HepG2 (cell line): Measurements from ENCODE around the gene DISP1. TPM values are rescaled to one million over a fixed set of nuclear protein-coding genes. Genes with fewer than 3 reads are reported as not detected.

Experiments
- AGO2 ChIP-seq: fragments of 200-400 bp; formaldehyde crosslinking; optimal IDR thresholded peaks from 2 replicates; pipeline ENCODE3; 2017; ENCODE audit warnings: mild to moderate bottlenecking, low read depth, low read length, moderate library complexity
- ASH2L ChIP-seq: fragments of 300-600, 200-600 bp; sonication (generic); IDR thresholded peaks from 2 replicates; pipeline ENCODE4 v1.7.0; 2017; ENCODE audit warnings: low read depth, mild to moderate bottlenecking, moderate library complexity, mixed read lengths, low read length; ENCODE audit not compliant: insufficient read length
- CCDC6 ChIP-seq: sonication (generic); formaldehyde crosslinking; IDR thresholded peaks from 2 replicates; pipeline ENCODE4 v1.8.1; 2022; ENCODE audit warnings: mild to moderate bottlenecking, missing genetic modification reagents, moderate library complexity
- CHCHD3 ChIP-seq: sonication (generic); formaldehyde crosslinking; IDR thresholded peaks from 2 replicates; pipeline ENCODE4 v1.8.0; 2022; ENCODE audit warnings: mild to moderate bottlenecking, missing genetic modification reagents, moderate library complexity
- GLMP ChIP-seq: sonication (generic); formaldehyde crosslinking; IDR thresholded peaks from 2 replicates; pipeline ENCODE4 v1.9.0; 2021; ENCODE audit warnings: missing genetic modification reagents, mild to moderate bottlenecking, borderline replicate concordance
- HNRNPH1 ChIP-seq: fragments of 200-400 bp; formaldehyde crosslinking; optimal IDR thresholded peaks from 2 replicates; pipeline ENCODE3; 2017; ENCODE audit warnings: mild to moderate bottlenecking, low read depth, low read length
- HNRNPL ChIP-seq: fragments of 200-400 bp; formaldehyde crosslinking; IDR thresholded peaks from 2 replicates; pipeline ENCODE4 v1.6.1; 2017; ENCODE audit warnings: mild to moderate bottlenecking, low read depth, low read length
- MAFF ChIP-seq: IDR thresholded peaks from 2 replicates; pipeline ENCODE4 v1.6.1; 2011; ENCODE audit warnings: low read depth, low read length, improper control_type of control experiment
- MTA1 ChIP-seq: sonication (generic); formaldehyde crosslinking; IDR thresholded peaks from 2 replicates; pipeline ENCODE4 v1.4.0; 2020; ENCODE audit warnings: missing genetic modification reagents, mild to moderate bottlenecking, borderline replicate concordance
- MYC ChIP-seq: sonication (generic); formaldehyde crosslinking; IDR thresholded peaks from 2 replicates; pipeline ENCODE4 v1.9.0; 2021; ENCODE audit warnings: missing genetic modification reagents, borderline replicate concordance
- NAIF1 ChIP-seq: sonication (generic); formaldehyde crosslinking; IDR thresholded peaks from 2 replicates; pipeline ENCODE4 v1.5.0; 2020; ENCODE audit warnings: mild to moderate bottlenecking, missing genetic modification reagents, borderline replicate concordance
- NR2F2 ChIP-seq: IDR thresholded peaks from 2 replicates; pipeline ENCODE4 v1.6.1; 2012; ENCODE audit warnings: low read depth, inconsistent platforms, borderline replicate concordance
- PTBP1 ChIP-seq: fragments of 200-400 bp; formaldehyde crosslinking; IDR thresholded peaks from 2 replicates; pipeline ENCODE4 v1.6.1; 2018; ENCODE audit warnings: low read length, low read depth; ENCODE audit not compliant: poor library complexity, severe bottlenecking
- SP140L ChIP-seq: sonication (generic); formaldehyde crosslinking; IDR thresholded peaks from 2 replicates; pipeline ENCODE4 v1.4.0; 2020; ENCODE audit warnings: missing genetic modification reagents, borderline replicate concordance
- SUZ12 ChIP-seq: fragments of 150-350 bp; IDR thresholded peaks from 2 replicates; pipeline ENCODE4 v1.6.1; 2014; ENCODE audit warnings: low read depth, low read length
- TBX2 ChIP-seq: sonication (generic); formaldehyde crosslinking; IDR thresholded peaks from 2 replicates; pipeline ENCODE4 v1.5.0; 2020; ENCODE audit warnings: missing genetic modification reagents, mild to moderate bottlenecking, borderline replicate concordance
- ZBTB14 ChIP-seq: sonication (generic); formaldehyde crosslinking; IDR thresholded peaks from 2 replicates; pipeline ENCODE4 v1.4.0; 2020; ENCODE audit warnings: missing genetic modification reagents
- ZNF136 ChIP-seq: sonication (generic); formaldehyde crosslinking; IDR thresholded peaks from 2 replicates; pipeline ENCODE4 v1.8.1; 2022; ENCODE audit warnings: low read depth, mild to moderate bottlenecking, moderate library complexity, missing genetic modification reagents
- ZNF274 ChIP-seq: sonication (generic); formaldehyde crosslinking; IDR thresholded peaks from 2 replicates; pipeline ENCODE4 v1.5.1; 2020; ENCODE audit warnings: mild to moderate bottlenecking, missing genetic modification reagents
- ZNF337 ChIP-seq: sonication (generic); formaldehyde crosslinking; IDR thresholded peaks from 2 replicates; pipeline ENCODE4 v1.5.1; 2020; ENCODE audit warnings: missing genetic modification reagents, low read depth, mild to moderate bottlenecking, borderline replicate concordance
- ZNF431 ChIP-seq: sonication (generic); formaldehyde crosslinking; IDR thresholded peaks from 2 replicates; pipeline ENCODE4 v1.9.0; 2022; ENCODE audit warnings: missing genetic modification reagents, low read depth, mild to moderate bottlenecking, borderline replicate concordance
- ZNF530 ChIP-seq: sonication (generic); formaldehyde crosslinking; IDR thresholded peaks from 2 replicates; pipeline ENCODE4 v1.5.0; 2020; ENCODE audit warnings: low read depth, mild to moderate bottlenecking, missing genetic modification reagents
- ZNF556 ChIP-seq: sonication (generic); formaldehyde crosslinking; IDR thresholded peaks from 2 replicates; pipeline ENCODE4 v1.4.0; 2020; ENCODE audit warnings: mild to moderate bottlenecking, missing genetic modification reagents, borderline replicate concordance
- ZNF749 ChIP-seq: sonication (generic); formaldehyde crosslinking; IDR thresholded peaks from 2 replicates; pipeline ENCODE4 v1.8.0; 2022; ENCODE audit warnings: mild to moderate bottlenecking, missing genetic modification reagents, moderate library complexity, borderline replicate concordance
- ZNF776 ChIP-seq: sonication (generic); formaldehyde crosslinking; IDR thresholded peaks from 2 replicates; pipeline ENCODE4 v1.4.0; 2020; ENCODE audit warnings: mild to moderate bottlenecking, missing genetic modification reagents
- ZSCAN20 ChIP-seq: sonication (generic); formaldehyde crosslinking; IDR thresholded peaks from 2 replicates; pipeline ENCODE4 v1.4.0; 2020; ENCODE audit warnings: missing genetic modification reagents, mild to moderate bottlenecking, borderline replicate concordance
- polyA plus RNA-seq, 8 experiments: library from polyadenylated mRNA; depleted of rRNA in 3 of 8; stranded (reverse) in 7 of 8; unstranded in 1 of 8; fragments of >200 nt; fragmentation: Illumina TruSeq in 4 of 8; extraction: Trizol in 4 of 8; gene quantifications; 2 replicates each; pipeline versions ENCODE4 v1.2.1 to v1.2.3, GENCODE V29; 2011 to 2016; ENCODE audit warnings: low read depth in 4 of 8, missing spikeins in 1 of 8, mixed read lengths in 1 of 8; ENCODE audit not compliant: insufficient read depth in 1 of 8
- total RNA-seq, 5 experiments: library from RNA; depleted of rRNA; stranded (reverse); fragments of >200 nt; fragmentation: Illumina TruSeq; extraction: Trizol; gene quantifications; 2 replicates each; pipeline ENCODE4 v1.2.3, GENCODE V29; 2016; ENCODE audit warnings: low read depth in 1 of 5

DISP1 gene
- total and polyA plus RNA-seq, 2 of the 13 experiments (the other 11 are each of a cell fraction or from before 2014, with no cell fraction given): 1.9 to 2.0 TPM

- TF ChIP-seq HNRNPH1: no peak
- peak; percentile 84 for TF ChIP-seq PTBP1
- no peak for TF ChIP-seq ZNF136 (CRISPR knock-in tag)
- TF ChIP-seq CCDC6: no peak
- no peak; the same call in 1 of the 2 replicates for TF ChIP-seq ZNF749
- TF ChIP-seq ZNF776: no peak; the same call in 1 of the 2 replicates
- TF ChIP-seq ZNF274 (CRISPR knock-in tag): no peak
- TF ChIP-seq ZBTB14 (CRISPR knock-in tag): 0 out of 2 replicates have a peak, but pooled peaks have one; percentile 47
- no peak for TF ChIP-seq NAIF1 (CRISPR knock-in tag)
- TF ChIP-seq MYC (CRISPR knock-in tag): peak; percentile 40; the same call in 1 of the 2 replicates
- TF ChIP-seq CHCHD3 (CRISPR knock-in tag): no peak
- TF ChIP-seq SP140L (CRISPR knock-in tag): no peak
- TF ChIP-seq HNRNPL: no peak
- no peak for TF ChIP-seq ZNF431
- peak; percentile 42; the same call in 1 of the 2 replicates for TF ChIP-seq MTA1 (CRISPR knock-in tag)
- TF ChIP-seq ZNF337 (CRISPR knock-in tag): 0 out of 2 replicates have a peak, but pooled peaks have one; percentile 3
- peak; percentile 62; the same call in 1 of the 2 replicates for TF ChIP-seq ZSCAN20 (CRISPR knock-in tag)
- TF ChIP-seq GLMP (CRISPR knock-in tag): no peak
- no peak for TF ChIP-seq ZNF530 (CRISPR knock-in tag)
- TF ChIP-seq MAFF: no peak
- TF ChIP-seq NR2F2: no peak
- TF ChIP-seq SUZ12: no peak
- peak; percentile 68; the same call in 1 of the 2 replicates for TF ChIP-seq ZNF556
- peak; percentile 65; the same call in 1 of the 2 replicates for TF ChIP-seq TBX2
- no peak for TF ChIP-seq AGO2
- peak; percentile 93 for TF ChIP-seq ASH2L
These were observed at the start of gene DISP1 (continued) for GRCh38 chr1:222814536-222815439.
